Measurements from ENCODE around the gene ADK. TPM values are rescaled to one million over a fixed set of nuclear protein-coding genes. Genes with fewer than 3 reads are reported as not detected.

Gene ADK
- total RNA-seq, 2 donors from 2014 or later = 34.7 to 36.8 TPM

- no peaks in the 10 kb centered on the region for H3K9me3 ChIP-seq (ENCODE audit: control insufficient read depth, low read length, poor library complexity, severe bottlenecking)
- ATAC-seq (no peak), DNase-seq (no peak)
- Mint-ChIP-seq H3K27me3 (no peaks in the 10 kb centered on the region), H3K27ac (no peak overlapping the region), H3K4me1 (peaks cover 3% of the 10 kb centered on the region), H3K4me3 (no peak overlapping the region), H3K36me3 (ENCODE audit: low read depth) (peaks cover 2% of the 10 kb centered on the region)
Measured at GRCh38 chr10:74314166-74314565, 163.1 kb downstream of the ADK start.

DNA sequence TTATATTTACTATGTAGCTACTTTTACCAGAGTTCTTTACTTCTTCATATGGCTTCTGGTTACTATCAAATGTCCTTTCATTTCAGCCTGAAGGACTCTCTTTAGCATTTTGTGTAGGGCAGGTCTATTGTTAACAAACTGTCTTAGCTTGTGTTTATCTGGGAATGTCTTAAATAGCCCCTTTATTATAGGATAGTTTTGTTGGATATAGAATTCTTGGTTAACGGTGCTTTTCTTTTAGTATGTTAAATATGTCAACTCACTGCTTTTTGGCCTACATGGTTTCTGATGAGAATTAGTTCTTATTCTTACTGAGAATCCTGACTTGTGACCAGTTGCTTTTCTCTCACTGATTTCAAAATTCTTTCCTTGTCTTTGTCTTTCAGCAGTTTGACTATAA lies 169.0 kb downstream of the ADK start:
- Mint-ChIP-seq H3K4me3 (no peak overlapping the region), H3K4me1 (peaks cover 6% of the 10 kb centered on the region), H3K27me3 (no peaks in the 10 kb centered on the region), H3K36me3 (ENCODE audit: low read depth) (peaks cover 7% of the 10 kb centered on the region), H3K27ac (no peak overlapping the region)
- H3K9me3 ChIP-seq (ENCODE audit: control insufficient read depth, low read length, poor library complexity, severe bottlenecking) = no peaks in the 10 kb centered on the region
- DNase-seq (no peak), ATAC-seq (no peak)

- Mint-ChIP-seq H3K4me3 (no peak overlapping the region), H3K27ac (no peak overlapping the region), H3K27me3 (no peaks in the 10 kb centered on the region), H3K36me3 (ENCODE audit: low read depth) (peaks cover 7% of the 10 kb centered on the region), H3K4me1 (peaks cover 6% of the 10 kb centered on the region)
- DNase-seq (no peak), ATAC-seq (no peak)
- H3K9me3 ChIP-seq (ENCODE audit: control insufficient read depth, low read length, poor library complexity, severe bottlenecking) = no peaks in the 10 kb centered on the region
Measured at GRCh38 chr10:74320717-74321116, 169.7 kb downstream of the ADK start.

DNA sequence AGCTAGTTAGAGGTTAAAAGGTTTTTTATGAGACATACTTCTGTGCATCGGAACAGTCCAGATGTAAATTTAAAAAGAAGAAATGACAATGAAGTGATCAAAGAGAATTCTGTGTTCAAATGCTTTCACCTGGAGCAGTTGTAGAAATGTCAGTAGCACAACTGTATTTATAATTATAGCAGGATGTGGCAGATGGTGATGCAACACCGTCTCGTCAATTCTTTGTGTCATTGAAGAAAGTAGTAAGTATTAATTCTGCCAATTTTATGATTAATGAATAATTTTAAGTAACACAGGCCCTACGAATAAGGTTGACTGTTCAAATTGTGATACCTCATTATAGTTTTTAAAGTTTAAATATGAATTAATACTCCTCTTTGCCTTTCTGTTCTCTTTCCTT lies 171.1 kb downstream of the ADK start:
- no peak for DNase-seq
- peaks cover 7% of the 10 kb centered on the region for H3K36me3 Mint-ChIP-seq (ENCODE audit: low read depth)
- no peak overlapping the region for H3K4me3 Mint-ChIP-seq
- no peak overlapping the region for H3K27ac Mint-ChIP-seq
- no peaks in the 10 kb centered on the region for H3K27me3 Mint-ChIP-seq
- peaks cover 6% of the 10 kb centered on the region for H3K4me1 Mint-ChIP-seq
- no peaks in the 10 kb centered on the region for H3K9me3 ChIP-seq (ENCODE audit: control insufficient read depth, low read length, poor library complexity, severe bottlenecking)
- ATAC-seq = no peak

- Mint-ChIP-seq H3K36me3 (ENCODE audit: low read depth) (peaks cover 7% of the 10 kb centered on the region), H3K27ac (no peak overlapping the region), H3K4me3 (no peak overlapping the region), H3K27me3 (no peaks in the 10 kb centered on the region), H3K4me1 (peaks cover 6% of the 10 kb centered on the region)
- ATAC-seq (no peak), DNase-seq (no peak)
- no peaks in the 10 kb centered on the region for H3K9me3 ChIP-seq (ENCODE audit: control insufficient read depth, low read length, poor library complexity, severe bottlenecking)
Measured at GRCh38 chr10:74322565-74322964, 171.5 kb downstream of the ADK start.

- Mint-ChIP-seq H3K27me3 (no peaks in the 10 kb centered on the region), H3K36me3 (ENCODE audit: low read depth) (peaks cover 7% of the 10 kb centered on the region), H3K4me3 (no peak overlapping the region), H3K27ac (no peak overlapping the region), H3K4me1 (peaks cover 2% of the 10 kb centered on the region)
- ATAC-seq = no peak
- no peaks in the 10 kb centered on the region for H3K9me3 ChIP-seq (ENCODE audit: control insufficient read depth, low read length, poor library complexity, severe bottlenecking)
- DNase-seq = no peak
Measured at GRCh38 chr10:74328388-74328787, 177.4 kb downstream of the ADK start.

DNA sequence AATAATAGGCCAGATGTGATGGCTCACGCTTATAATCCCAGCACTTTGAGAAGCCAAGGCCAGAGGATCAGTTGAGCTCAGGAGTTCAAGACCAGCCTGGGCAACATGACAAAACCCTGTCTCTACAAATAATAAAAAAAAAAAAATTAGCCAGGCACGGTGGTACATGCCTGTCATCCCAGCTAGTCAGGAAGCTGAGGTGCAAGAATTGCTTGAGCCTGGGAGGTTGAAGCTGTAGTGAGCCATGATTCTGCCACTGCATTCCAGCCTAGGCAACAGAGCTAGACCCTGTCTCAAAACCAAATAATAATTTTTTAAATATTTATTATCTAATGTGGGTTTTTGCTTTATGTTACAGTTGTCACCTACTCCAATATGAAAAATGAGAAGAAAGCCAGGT lies 178.9 kb downstream of the ADK start:
- H3K4me3 Mint-ChIP-seq = no peak overlapping the region
- ATAC-seq = no peak
- H3K36me3 Mint-ChIP-seq (ENCODE audit: low read depth) = no peaks in the 10 kb centered on the region
- no peaks in the 10 kb centered on the region for H3K9me3 ChIP-seq (ENCODE audit: control insufficient read depth, low read length, poor library complexity, severe bottlenecking)
- no peak for DNase-seq
- H3K27ac Mint-ChIP-seq = no peak overlapping the region
- H3K4me1 Mint-ChIP-seq = peaks cover 2% of the 10 kb centered on the region
- no peaks in the 10 kb centered on the region for H3K27me3 Mint-ChIP-seq

GRCh38 chr10:74330646-74331045 lies 179.6 kb downstream of the ADK start:
- Mint-ChIP-seq H3K36me3 (ENCODE audit: low read depth) (no peaks in the 10 kb centered on the region), H3K4me1 (peaks cover 2% of the 10 kb centered on the region), H3K4me3 (no peak overlapping the region), H3K27ac (no peak overlapping the region), H3K27me3 (no peaks in the 10 kb centered on the region)
- no peaks in the 10 kb centered on the region for H3K9me3 ChIP-seq (ENCODE audit: control insufficient read depth, low read length, poor library complexity, severe bottlenecking)
- DNase-seq = no peak
- no peak for ATAC-seq

- DNase-seq (no peak), ATAC-seq (no peak)
- H3K27ac Mint-ChIP-seq = no peak overlapping the region
- no peaks in the 10 kb centered on the region for H3K27me3 Mint-ChIP-seq
- H3K4me1 Mint-ChIP-seq = peaks cover 7% of the 10 kb centered on the region
- no peaks in the 10 kb centered on the region for H3K36me3 Mint-ChIP-seq (ENCODE audit: low read depth)
- H3K4me3 Mint-ChIP-seq = no peak overlapping the region
- no peaks in the 10 kb centered on the region for H3K9me3 ChIP-seq (ENCODE audit: control insufficient read depth, low read length, poor library complexity, severe bottlenecking)
Measured at GRCh38 chr10:74332398-74332797, 181.4 kb downstream of the ADK start.

DNA sequence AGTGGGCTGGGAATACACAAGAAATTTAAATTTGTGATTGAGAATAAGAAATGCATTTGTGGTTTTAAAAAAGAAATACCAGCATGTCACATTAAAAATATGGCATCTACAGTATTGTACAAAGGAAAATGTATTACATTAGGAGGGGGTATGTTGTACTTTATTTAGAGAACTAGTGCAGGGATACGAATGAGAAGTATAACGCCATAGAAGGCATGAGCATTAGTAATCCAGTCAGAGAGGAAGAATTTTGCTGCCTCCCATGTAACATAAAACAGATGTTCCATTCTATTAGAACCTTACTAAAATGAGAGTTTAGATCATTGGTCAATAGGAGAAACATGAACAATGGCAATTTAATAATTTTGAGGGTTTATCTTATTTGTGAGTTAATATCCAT lies 182.2 kb downstream of the ADK start:
- no peak overlapping the region for H3K27ac Mint-ChIP-seq
- no peak overlapping the region for H3K4me3 Mint-ChIP-seq
- H3K36me3 Mint-ChIP-seq (ENCODE audit: low read depth) = no peaks in the 10 kb centered on the region

DNA sequence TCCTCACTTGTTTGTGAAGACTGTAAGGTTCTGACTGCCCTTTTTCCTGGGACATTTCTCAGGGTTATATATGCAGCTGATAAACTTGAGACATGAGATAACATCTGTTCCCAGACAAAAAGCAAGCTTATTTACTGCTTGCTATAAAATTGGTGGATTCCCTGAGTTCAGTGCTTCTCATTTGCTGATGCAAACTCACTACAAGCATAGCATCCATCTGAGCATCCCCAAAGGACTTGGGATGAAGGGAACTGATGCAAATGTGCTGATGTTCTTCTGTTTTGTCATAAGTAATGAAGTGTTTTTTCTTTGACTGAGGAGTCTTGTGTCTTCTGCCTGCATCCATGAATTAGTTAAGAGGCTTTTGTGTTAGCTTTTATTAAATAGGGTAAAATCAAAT lies 183.2 kb downstream of the ADK start:
- peaks cover 5% of the 10 kb centered on the region for H3K4me1 Mint-ChIP-seq
- no peaks in the 10 kb centered on the region for H3K9me3 ChIP-seq (ENCODE audit: control insufficient read depth, low read length, poor library complexity, severe bottlenecking)
- H3K27me3 Mint-ChIP-seq = no peaks in the 10 kb centered on the region
- peaks cover under 1% of the 10 kb centered on the region for H3K36me3 Mint-ChIP-seq (ENCODE audit: low read depth)
- no peak overlapping the region for H3K4me3 Mint-ChIP-seq
- ATAC-seq = no peak
- no peak for DNase-seq
- no peak overlapping the region for H3K27ac Mint-ChIP-seq

More for the DNA sequence above, 182.2 kb downstream of the ADK start:
- DNase-seq (no peak), ATAC-seq (no peak)
- no peaks in the 10 kb centered on the region for H3K9me3 ChIP-seq (ENCODE audit: control insufficient read depth, low read length, poor library complexity, severe bottlenecking)
- no peaks in the 10 kb centered on the region for H3K27me3 Mint-ChIP-seq
- peaks cover 5% of the 10 kb centered on the region for H3K4me1 Mint-ChIP-seq

GRCh38 chr10:74335501-74335900 lies 184.5 kb downstream of the ADK start:
- no peaks in the 10 kb centered on the region for H3K9me3 ChIP-seq (ENCODE audit: control insufficient read depth, low read length, poor library complexity, severe bottlenecking)
- H3K4me1 Mint-ChIP-seq = peaks cover 5% of the 10 kb centered on the region
- no peak for ATAC-seq
- H3K4me3 Mint-ChIP-seq = no peak overlapping the region
- no peaks in the 10 kb centered on the region for H3K27me3 Mint-ChIP-seq
- DNase-seq = no peak
- no peak overlapping the region for H3K27ac Mint-ChIP-seq
- peaks cover 2% of the 10 kb centered on the region for H3K36me3 Mint-ChIP-seq (ENCODE audit: low read depth)

DNA sequence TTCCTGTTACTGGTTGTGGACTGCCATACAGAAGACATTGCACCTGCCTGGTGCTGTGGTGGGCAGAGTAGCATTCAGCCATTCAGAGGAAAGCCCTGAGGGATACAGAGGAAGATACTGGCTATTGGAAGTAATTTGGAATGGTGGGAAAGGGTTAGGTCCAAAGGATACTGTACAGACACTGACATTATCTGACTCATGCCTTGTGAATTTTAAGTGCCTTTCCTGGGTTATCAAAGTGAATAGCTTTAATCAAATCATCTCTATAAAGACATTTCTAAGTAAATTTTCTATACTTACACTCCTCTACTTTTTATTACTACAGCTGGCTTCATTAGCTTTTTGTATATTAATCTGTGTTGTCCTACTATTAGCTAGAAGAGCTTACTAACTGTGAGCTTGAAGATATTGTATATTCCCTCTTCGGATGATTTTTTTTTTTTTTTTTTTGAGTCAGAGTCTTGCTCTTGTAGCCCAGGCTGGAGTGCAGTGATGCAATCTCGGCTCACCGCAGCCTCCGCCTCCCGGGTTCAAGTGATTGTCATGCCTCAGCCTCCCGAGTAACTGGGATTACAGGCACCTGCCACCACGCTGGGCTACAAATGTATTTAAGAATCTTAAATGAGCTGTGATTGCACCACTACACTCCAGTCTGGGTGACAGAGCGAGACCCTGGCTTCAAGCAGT lies 186.5 kb downstream of the ADK start:
- no peak for DNase-seq
- no peak overlapping the region for H3K4me3 Mint-ChIP-seq
- peaks cover 5% of the 10 kb centered on the region for H3K4me1 Mint-ChIP-seq
- H3K27ac Mint-ChIP-seq = no peak overlapping the region
- no peaks in the 10 kb centered on the region for H3K9me3 ChIP-seq (ENCODE audit: control insufficient read depth, low read length, poor library complexity, severe bottlenecking)
- H3K36me3 Mint-ChIP-seq (ENCODE audit: low read depth) = peaks cover 5% of the 10 kb centered on the region
- H3K27me3 Mint-ChIP-seq = no peaks in the 10 kb centered on the region
- no peak for ATAC-seq

- DNase-seq = no peak
- ATAC-seq = no peak
- Mint-ChIP-seq H3K36me3 (ENCODE audit: low read depth) (peaks cover 5% of the 10 kb centered on the region), H3K27ac (no peak overlapping the region), H3K27me3 (no peaks in the 10 kb centered on the region), H3K4me1 (no peaks in the 10 kb centered on the region), H3K4me3 (no peak overlapping the region)
- H3K9me3 ChIP-seq (ENCODE audit: control insufficient read depth, low read length, poor library complexity, severe bottlenecking) = no peaks in the 10 kb centered on the region
Measured at GRCh38 chr10:74342991-74343390, 192.0 kb downstream of the ADK start.

All from T-helper 17 cell (primary cell).